Kasumi-1 (cell line): ENCODE data around the gene NECTIN1.

Source experiments
- DNase-seq, 2 experiments: peaks; one replicate each; lab custom pipeline; 2025; lab: John Stamatoyannopoulos, UW

NECTIN1 gene

GRCh38 chr11:119671561-119672015 lies 57.4 kb downstream of the NECTIN1 start:
- DNase-seq: no peak

- no peak for DNase-seq
Measured at GRCh38 chr11:119671051-119671450, 57.9 kb downstream of the NECTIN1 start.

- no peak for DNase-seq
Measured at GRCh38 chr11:119669487-119669886, 59.5 kb downstream of the NECTIN1 start.

DNA sequence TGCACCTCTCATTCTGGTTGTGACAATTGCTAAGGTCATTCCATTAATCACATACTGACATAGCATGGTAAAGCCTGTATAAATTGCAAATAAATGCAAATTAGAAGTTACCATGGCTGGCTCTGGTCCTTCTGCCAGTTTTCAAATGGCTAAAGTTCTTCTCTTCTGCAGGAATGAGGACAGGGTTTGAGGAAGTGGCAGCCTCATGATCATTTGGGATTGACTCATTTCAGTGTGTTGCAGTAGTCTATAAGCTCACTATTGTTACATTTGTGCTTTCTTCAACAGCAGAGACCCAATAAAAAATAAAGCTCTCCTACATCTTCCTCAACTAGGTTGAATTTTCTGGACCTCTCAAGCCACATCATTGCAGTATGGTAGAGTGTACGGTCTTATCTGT lies 60.3 kb downstream of the NECTIN1 start:
- DNase-seq: no peak

GRCh38 chr11:119666463-119667131 lies 62.4 kb downstream of the NECTIN1 start:
- peak; percentile 10 to 23 for DNase-seq

- DNase-seq: no peak
Measured at GRCh38 chr11:119666061-119666460, 62.9 kb downstream of the NECTIN1 start.

DNA sequence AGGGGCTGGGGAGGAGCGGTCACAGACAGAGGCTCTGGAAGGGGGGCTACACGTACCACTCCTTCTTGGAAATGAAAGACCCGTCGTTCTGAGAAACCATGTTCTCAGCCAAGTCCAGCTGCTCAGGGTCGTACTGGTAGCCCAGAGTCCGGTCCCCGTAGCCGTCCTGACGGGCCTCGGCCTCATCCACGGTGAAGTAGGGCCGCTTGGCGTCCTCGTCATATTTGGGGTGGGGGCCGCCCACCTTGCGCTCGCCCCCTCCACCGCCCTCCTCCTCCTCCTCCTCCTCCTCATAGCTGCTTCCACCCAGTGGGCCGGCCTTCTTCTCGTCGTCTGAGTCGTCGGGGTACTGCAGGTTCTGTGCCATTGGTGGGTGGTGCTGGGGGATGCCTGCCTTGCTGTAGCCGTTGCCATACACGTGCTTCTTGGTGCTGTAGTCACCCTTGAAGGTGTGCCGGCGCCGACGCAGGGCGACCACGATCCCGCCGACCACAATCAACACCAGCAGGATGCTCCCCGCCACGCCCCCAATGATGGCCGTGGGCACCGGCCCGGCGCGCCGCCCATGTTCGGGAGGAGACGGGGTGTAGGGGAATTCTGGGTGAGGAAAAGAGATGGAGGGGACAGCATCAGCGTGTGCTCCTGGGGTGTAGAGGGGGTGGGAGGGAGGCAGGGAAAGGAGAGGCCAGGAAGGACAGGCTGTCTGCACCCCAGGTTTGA lies 64.1 kb downstream of the NECTIN1 start:
- DNase-seq: no peak

GRCh38 chr11:119664063-119664572 lies 64.9 kb downstream of the NECTIN1 start:
- DNase-seq: no peak

DNA sequence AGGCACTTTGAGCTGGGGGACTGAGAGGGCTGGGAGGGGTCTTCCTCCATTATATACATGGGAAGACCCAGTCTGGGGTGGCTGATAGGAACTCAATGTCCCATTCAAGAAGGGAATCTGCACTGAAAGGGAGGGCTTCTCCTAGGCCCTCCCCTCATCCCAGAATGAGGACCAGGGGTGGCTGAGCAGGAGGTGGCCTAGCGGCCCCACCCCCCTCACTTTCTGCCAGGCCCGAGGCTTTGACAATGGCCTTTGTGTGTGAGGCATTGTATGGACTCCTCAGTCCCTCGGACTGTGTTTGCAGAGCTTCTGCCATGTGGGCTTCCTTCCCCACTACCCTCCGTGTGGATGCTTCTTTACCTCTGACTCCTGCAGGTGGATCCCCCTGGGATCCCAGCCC lies 65.7 kb downstream of the NECTIN1 start:
- DNase-seq: no peak

- DNase-seq: no peak
Measured at GRCh38 chr11:119661226-119661625, 67.8 kb downstream of the NECTIN1 start.

GRCh38 chr11:119659971-119660723 lies 68.9 kb downstream of the NECTIN1 start:
- no peak for DNase-seq

DNA sequence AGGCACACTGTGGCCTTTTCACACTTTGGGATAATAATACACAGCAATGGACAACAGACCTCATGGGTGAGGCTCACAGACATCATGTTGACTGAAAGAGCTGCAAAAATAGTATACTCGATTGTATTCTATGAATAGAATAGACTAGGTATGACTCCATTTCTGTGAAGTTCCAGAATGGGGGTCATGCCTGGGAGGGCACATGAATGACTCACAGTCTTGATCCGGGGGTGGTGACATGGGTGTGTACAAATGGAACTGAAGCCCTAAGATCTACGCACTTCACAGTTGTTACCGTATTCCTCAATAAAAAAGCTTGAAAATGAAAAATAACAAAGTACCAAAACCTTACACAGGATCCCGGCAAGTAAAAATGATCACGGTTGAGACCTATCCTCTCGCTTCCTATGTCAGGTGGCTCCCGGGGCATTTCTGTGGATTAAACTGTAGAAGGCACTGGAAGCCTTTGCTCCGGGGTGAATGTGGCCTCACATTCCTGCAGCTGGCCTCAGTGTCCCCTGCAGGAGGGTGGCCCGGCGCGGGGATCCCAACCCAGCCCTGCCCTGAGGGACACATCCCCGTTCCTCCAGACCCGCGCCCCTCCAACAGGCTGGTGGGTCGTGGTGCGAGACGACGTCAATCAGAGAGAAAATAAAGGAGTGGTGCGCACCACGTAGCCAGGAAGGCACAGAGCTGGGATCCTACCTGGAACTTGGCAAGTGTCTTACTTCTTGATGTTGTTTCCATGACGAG lies 75.9 kb downstream of the NECTIN1 start:
- no peak for DNase-seq

GRCh38 chr11:119651802-119652584 lies 77.0 kb downstream of the NECTIN1 start:
- DNase-seq: no peak

DNA sequence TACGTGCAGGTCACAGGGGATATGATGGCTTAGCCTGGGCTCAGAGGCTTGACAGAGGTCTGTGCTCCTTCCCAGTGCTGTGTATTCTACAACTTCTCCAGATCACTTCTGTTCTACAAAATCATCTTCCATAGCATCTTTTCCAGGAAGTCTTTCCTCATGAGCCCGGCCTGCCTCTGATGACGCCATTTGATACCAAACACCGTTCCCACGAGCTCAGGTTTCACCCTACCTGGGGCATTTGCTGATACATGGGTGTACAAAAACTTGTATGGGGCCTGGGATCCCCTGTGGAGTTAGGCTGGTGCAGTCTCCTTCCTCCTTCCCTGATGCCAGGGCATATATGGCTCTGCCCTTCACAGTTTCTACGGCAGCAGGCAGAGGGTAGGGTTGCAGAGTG lies 78.7 kb downstream of the NECTIN1 start:
- DNase-seq: no peak

- no peak for DNase-seq
Measured at GRCh38 chr11:119647254-119647653, 81.7 kb downstream of the NECTIN1 start.

DNA sequence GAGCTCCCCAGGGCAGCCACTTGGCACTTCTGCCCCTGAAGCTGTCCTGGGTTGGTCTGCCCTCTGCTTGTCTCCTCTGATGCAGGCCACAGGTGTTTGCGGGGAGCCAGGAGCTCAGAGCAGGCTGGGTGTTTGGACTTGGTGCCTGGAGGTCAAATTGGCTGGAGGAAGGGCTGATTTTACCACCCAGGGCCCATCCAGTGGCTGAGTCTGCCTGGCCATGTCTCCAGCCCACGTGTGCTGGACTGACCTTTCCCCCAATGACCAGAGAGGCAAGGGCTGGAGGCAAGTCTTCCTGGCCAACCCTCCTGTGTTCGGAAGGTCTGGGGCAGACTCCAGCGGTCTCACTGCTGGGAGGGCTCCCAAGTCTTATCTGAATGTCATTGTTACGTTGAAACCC lies 84.0 kb downstream of the NECTIN1 start:
- DNase-seq: no peak

GRCh38 chr11:119644502-119644901 lies 84.5 kb downstream of the NECTIN1 start:
- DNase-seq: no peak

GRCh38 chr11:119643876-119644225 lies 85.1 kb downstream of the NECTIN1 start:
- DNase-seq: no peak

DNA sequence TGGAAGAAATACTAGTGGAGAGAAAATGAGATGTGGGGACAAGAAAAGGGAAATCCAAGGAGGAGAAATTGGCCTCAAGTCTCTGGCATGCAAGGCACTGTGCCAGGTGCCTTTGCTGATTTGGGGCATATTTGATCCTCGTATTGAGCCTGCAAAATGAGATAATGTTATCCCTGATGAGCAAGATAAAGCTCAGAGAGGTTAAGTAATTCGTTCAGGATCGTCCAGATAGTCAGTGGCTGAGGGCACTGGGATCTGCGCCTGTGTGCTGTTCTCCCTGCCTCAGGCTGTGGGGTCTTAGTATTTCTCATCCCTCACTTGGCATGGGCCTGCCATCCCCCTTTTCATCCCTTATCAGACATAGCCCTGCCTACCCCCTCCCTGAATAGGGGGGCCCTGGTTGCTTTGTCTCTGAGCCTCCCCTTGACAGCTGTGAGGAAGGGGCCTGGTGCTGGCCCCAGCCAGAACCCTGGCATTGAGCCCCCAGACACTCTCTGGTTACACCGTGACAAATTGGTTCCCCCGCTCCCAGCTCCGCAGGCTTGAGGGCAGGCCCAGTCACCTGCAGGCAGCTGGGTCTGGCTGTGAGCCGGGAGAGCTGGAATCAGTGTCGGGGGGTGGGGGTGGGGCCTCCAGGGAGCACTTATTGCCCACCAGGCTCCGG lies 85.7 kb downstream of the NECTIN1 start:
- no peak for DNase-seq

GRCh38 chr11:119641983-119642745 lies 86.8 kb downstream of the NECTIN1 start:
- peak; percentile 8 to 21 for DNase-seq
